A673 (cell line): Measurements from ENCODE around the gene UBE3B.

Source experiments
- CTCF ChIP-seq: fragments of 300-800, 200-600 bp; sonication (generic); conservative IDR thresholded peaks from 2 replicates; pipeline ENCODE4 v1.5.1; 2017; ENCODE audit warnings: low read depth, mild to moderate bottlenecking, antibody characterized with exemption, low read length, moderate library complexity, mixed read lengths
- EZH2 ChIP-seq: fragments of 200-600 bp; sonication (generic); IDR thresholded peaks from 2 replicates; pipeline ENCODE4 v1.6.1; 2017; ENCODE audit warnings: borderline replicate concordance, low read depth, mild to moderate bottlenecking, mixed read lengths, antibody characterized with exemption, low read length; ENCODE audit not compliant: poor library complexity, severe bottlenecking

GRCh38 chr12:109535231-109535862, 57.9 kb downstream of the UBE3B start:
- no peak for TF ChIP-seq CTCF
- TF ChIP-seq EZH2, result no peak
